B cell (primary cell): ENCODE data around the gene SP100. TPM values are rescaled to one million over a fixed set of nuclear protein-coding genes. Genes with fewer than 3 reads are reported as not detected.
"Not testable (repeated sequence)": the region's sequence is repeated elsewhere in the genome, so short reads cannot be mapped to it uniquely, and the experiment has no call there.

Experiments
- ATAC-seq: fragments of 200-7000 bp; cut with Tn5 transposase; one replicate; pipeline ENCODE4 v1.10.0; 2021; ENCODE audit warnings: low read depth, mild to moderate bottlenecking, moderate number of reproducible peaks, moderate library complexity
- CTCF ChIA-PET: fragments of 350-600 bp; sonication (Branson Sonifier 250); formaldehyde crosslinking; loops from one replicate; lab custom pipeline; 2021; ENCODE audit warnings: antibody characterized with exemption, inconsistent platforms; lab: Charles Lee
- POLR2A ChIA-PET: fragments of 350-600 bp; sonication (Branson Sonifier 250); formaldehyde crosslinking; loops from one replicate; lab custom pipeline; 2021; ENCODE audit warnings: antibody characterized with exemption; lab: Charles Lee
- DNase-seq: peaks from one replicate; pipeline ENCODE4 v3.0.0; 2013
- H2AFZ ChIP-seq: 2 replicates; pipeline ENCODE4 v1.6.1; 2012; ENCODE audit warnings: mild to moderate bottlenecking, low read depth, low read length; ENCODE audit not compliant: insufficient read depth, poor library complexity, severe bottlenecking
- H3K27ac ChIP-seq, 2 donors: 1 replicate in 1 of 2; 2 replicates in 1 of 2; pipeline ENCODE4 v1.5.1; 2012 to 2013; ENCODE audit warnings: low read length in 2 of 2, mild to moderate bottlenecking in 2 of 2, moderate library complexity in 1 of 2
- H3K27me3 ChIP-seq, 4 experiments: fragments of 200-600 bp in 1 of 4; sonication (generic) in 1 of 4; replicated peaks in 1 of 4; 1 replicate in 2 of 4; 2 replicates in 2 of 4; pipeline versions ENCODE4 v1.6.1 to v1.7.0; 2013 to 2016; ENCODE audit warnings: low read length in 3 of 4, mild to moderate bottlenecking in 2 of 4, mixed read lengths in 1 of 4, moderate library complexity in 1 of 4; ENCODE audit not compliant: insufficient read depth in 4 of 4, control insufficient read depth in 3 of 4; ENCODE audit errors: control extremely low read depth in 1 of 4
- H3K36me3 ChIP-seq, 2 experiments: replicated peaks in 1 of 2; 1 replicate in 1 of 2; 2 replicates in 1 of 2; pipeline versions ENCODE4 v1.6.1 to v1.7.1; 2013; ENCODE audit warnings: low read length in 1 of 2; ENCODE audit not compliant: insufficient read depth in 2 of 2, control insufficient read depth in 1 of 2; ENCODE audit errors: control extremely low read depth in 1 of 2, extremely low read depth in 1 of 2
- H3K4me1 ChIP-seq, 2 donors: fragments of 200-600 bp in 1 of 2; sonication (generic) in 1 of 2; 1 replicate in 1 of 2; 2 replicates in 1 of 2; pipeline versions ENCODE4 v1.5.1 to v1.6.1; 2013 to 2017; ENCODE audit warnings: low read length in 2 of 2; ENCODE audit not compliant: control insufficient read depth in 2 of 2, insufficient read depth in 2 of 2
- H3K4me2 ChIP-seq: replicated peaks from 2 replicates; pipeline ENCODE3; 2012; ENCODE audit warnings: mild to moderate bottlenecking, low read depth, low read length; ENCODE audit not compliant: poor library complexity, severe bottlenecking
- H3K4me3 ChIP-seq, 5 experiments: fragments of 200-600 bp in 1 of 5; sonication (generic) in 1 of 5; 1 replicate in 3 of 5; 2 replicates in 2 of 5; pipeline versions ENCODE4 v1.5.1 to v1.7.0; 2011 to 2016; ENCODE audit warnings: low read length in 4 of 5, mild to moderate bottlenecking in 4 of 5, low read depth in 2 of 5, control low read depth in 1 of 5, moderate library complexity in 1 of 5; ENCODE audit not compliant: insufficient read depth in 1 of 5; ENCODE audit errors: control extremely low read depth in 1 of 5, extremely low read depth in 1 of 5
- H3K79me2 ChIP-seq: fragments of 200-600 bp; sonication (generic); one replicate; pipeline ENCODE4 v1.6.0; 2016; ENCODE audit warnings: low read length; ENCODE audit not compliant: control insufficient read depth, insufficient read depth
- H3K9ac ChIP-seq: fragments of 200-600 bp; sonication (generic); 2 replicates; pipeline ENCODE4 v1.6.1; 2017; ENCODE audit warnings: mild to moderate bottlenecking, low read length, moderate library complexity
- H3K9me3 ChIP-seq, 3 donors: one replicate each; pipeline versions ENCODE4 v1.6.1 to v1.7.1; 2013; ENCODE audit warnings: low read length in 2 of 3; ENCODE audit not compliant: control insufficient read depth in 2 of 3, insufficient read depth in 1 of 3; ENCODE audit errors: control extremely low read depth in 1 of 3
- H4K20me1 ChIP-seq: 2 replicates; pipeline ENCODE4 v1.6.0; 2012; ENCODE audit warnings: mild to moderate bottlenecking, low read length; ENCODE audit not compliant: insufficient read depth, control insufficient read depth, poor library complexity, severe bottlenecking
- H3K27ac Mint-ChIP-seq: one replicate; pipeline ENCODE4 v1.8.0; 2021; ENCODE audit warnings: mixed read lengths
- H3K27me3 Mint-ChIP-seq: one replicate; pipeline ENCODE4 v1.8.0; 2021; ENCODE audit warnings: mixed read lengths
- H3K4me1 Mint-ChIP-seq: one replicate; pipeline ENCODE4 v1.8.0; 2021; ENCODE audit warnings: mixed read lengths
- H3K4me3 Mint-ChIP-seq: one replicate; pipeline ENCODE4 v1.8.0; 2021; ENCODE audit warnings: mixed read lengths
- H3K9me3 Mint-ChIP-seq: one replicate; pipeline ENCODE4 v1.8.0; 2022; ENCODE audit warnings: mixed read lengths; ENCODE audit not compliant: insufficient read depth
- EZH2 ChIP-seq: IDR thresholded peaks from 2 replicates; pipeline ENCODE4 v1.6.1; 2012; ENCODE audit warnings: borderline replicate concordance, low read depth, mild to moderate bottlenecking, moderate library complexity, low read length; ENCODE audit not compliant: insufficient read depth, poor library complexity, severe bottlenecking
- WGBS: methylation state at CpG from one replicate; pipeline ENCODE4 v1.1.5; 2013; ENCODE audit warnings: missing lambda C conversion rate; ENCODE audit not compliant: insufficient coverage; 5-methylcytosine and 5-hydroxymethylcytosine counted together
- intact Hi-C: fragments of 100-400 bp; cut with micrococcal nuclease; formaldehyde crosslinking; loops from one replicate; pipeline ENCODE4 v1.10.0; 2022
- polyA plus RNA-seq: library from polyadenylated mRNA; depleted of rRNA; stranded (reverse); fragments of >200 nt; gene quantifications from 2 replicates; pipeline ENCODE4 v1.2.3, GENCODE V29; 2012
- total RNA-seq, 2 donors: library from RNA; stranded (reverse); fragments of 120-200 nt in 1 of 2; gene quantifications; 1 replicate in 1 of 2; 2 replicates in 1 of 2; pipeline versions ENCODE4 v1.2.3 to v1.2.4, GENCODE V29; 2013 to 2022
- TF ChIP-seq, protein P1 (sequence below): fragments of 200-600 bp; IDR thresholded peaks from one replicate; pipeline ENCODE4 v1.8.0; 2022; ENCODE audit warnings: antibody characterized with exemption, mild to moderate bottlenecking

The SP100 gene
- total and polyA plus RNA-seq, 2 donors (not counting 1 experiment from before 2014, with no cell fraction given) = 209 to 554 TPM

DNA sequence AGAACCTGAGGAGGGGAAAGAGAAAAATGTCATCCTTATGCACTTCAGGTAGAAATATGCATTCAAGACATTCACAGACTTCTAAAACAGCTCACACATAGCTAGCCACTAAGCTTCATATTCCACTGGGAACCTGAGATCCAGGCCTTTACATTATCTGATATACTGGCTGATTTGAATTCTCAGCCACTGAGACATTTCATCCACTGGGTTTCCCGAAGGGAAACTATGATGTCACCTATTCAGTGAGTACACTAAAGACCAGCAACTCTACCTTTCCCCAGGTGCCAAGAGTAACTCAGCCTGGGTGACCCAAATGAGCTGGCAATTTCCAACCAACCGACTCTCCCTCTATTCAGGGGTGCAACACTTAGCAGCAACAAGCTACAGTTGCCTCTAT lies 21.7 kb upstream of the SP100 start:
- no peak overlapping the region for H3K27ac Mint-ChIP-seq
- Histone ChIP-seq H3K9me3 (peaks cover 6 to 15% (median 7%) of the 10 kb centered on the region in 3 donors), H2AFZ (no peak overlapping the region), H3K79me2 (peaks cover 7% of the 10 kb centered on the region), H3K9ac (no peak overlapping the region), H3K4me2 (no peak overlapping the region), H3K27me3 (no peaks in the 10 kb centered on the region), H4K20me1 (no peaks in the 10 kb centered on the region), H3K4me1 (no peaks in the 10 kb centered on the region), H3K36me3 (peaks cover 5 to 90% of the 10 kb centered on the region in 2 experiments), H3K27ac (no peak overlapping the region), H3K4me3 (no peak overlapping the region)
- H3K4me1 Mint-ChIP-seq = no peaks in the 10 kb centered on the region
- peaks cover 3% of the 10 kb centered on the region for H3K9me3 Mint-ChIP-seq
- ATAC-seq = no peak
- intact Hi-C loops = no loop called here
- TF ChIP-seq, protein P1, sequence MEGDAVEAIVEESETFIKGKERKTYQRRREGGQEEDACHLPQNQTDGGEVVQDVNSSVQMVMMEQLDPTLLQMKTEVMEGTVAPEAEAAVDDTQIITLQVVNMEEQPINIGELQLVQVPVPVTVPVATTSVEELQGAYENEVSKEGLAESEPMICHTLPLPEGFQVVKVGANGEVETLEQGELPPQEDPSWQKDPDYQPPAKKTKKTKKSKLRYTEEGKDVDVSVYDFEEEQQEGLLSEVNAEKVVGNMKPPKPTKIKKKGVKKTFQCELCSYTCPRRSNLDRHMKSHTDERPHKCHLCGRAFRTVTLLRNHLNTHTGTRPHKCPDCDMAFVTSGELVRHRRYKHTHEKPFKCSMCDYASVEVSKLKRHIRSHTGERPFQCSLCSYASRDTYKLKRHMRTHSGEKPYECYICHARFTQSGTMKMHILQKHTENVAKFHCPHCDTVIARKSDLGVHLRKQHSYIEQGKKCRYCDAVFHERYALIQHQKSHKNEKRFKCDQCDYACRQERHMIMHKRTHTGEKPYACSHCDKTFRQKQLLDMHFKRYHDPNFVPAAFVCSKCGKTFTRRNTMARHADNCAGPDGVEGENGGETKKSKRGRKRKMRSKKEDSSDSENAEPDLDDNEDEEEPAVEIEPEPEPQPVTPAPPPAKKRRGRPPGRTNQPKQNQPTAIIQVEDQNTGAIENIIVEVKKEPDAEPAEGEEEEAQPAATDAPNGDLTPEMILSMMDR = no peak
- TF ChIP-seq EZH2 = no peak
- WGBS = 94% methylated on average over 2 of the region's 2 CpGs
- no peak for DNase-seq
- no peaks in the 10 kb centered on the region for H3K27me3 Mint-ChIP-seq
- H3K4me3 Mint-ChIP-seq = no peak overlapping the region
- CTCF ChIA-PET = no interaction called here
- POLR2A ChIA-PET = no interaction called here

DNA sequence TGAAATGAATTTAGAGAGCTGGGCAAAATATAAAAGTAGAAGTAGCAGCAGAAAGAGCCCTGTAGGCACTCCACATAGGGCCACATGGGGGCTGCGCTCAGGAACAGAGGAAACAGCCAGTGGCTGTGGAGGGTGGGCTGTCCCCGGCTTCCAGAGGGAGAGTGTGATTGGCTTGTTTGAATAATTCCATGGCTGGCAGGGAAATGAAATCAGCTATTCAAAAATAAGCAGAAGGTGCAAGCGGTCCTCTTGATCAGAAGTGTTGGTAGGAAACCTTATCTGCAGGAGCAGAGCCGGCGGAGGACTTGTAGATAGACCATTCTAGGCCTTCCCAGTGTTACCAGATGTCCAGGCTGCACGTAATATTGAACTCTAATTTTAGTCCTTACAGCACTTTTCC lies 17.3 kb upstream of the SP100 start:
- POLR2A ChIA-PET, intact Hi-C loops, ATAC-seq, H3K4me1 Mint-ChIP-seq, H2AFZ ChIP-seq, DNase-seq, H3K4me1 ChIP-seq, H3K27ac ChIP-seq, CTCF ChIA-PET, H3K27me3 ChIP-seq, H3K9ac ChIP-seq, H3K4me3 ChIP-seq, H4K20me1 ChIP-seq, H3K79me2 ChIP-seq, H3K4me2 ChIP-seq, H3K27me3 Mint-ChIP-seq, H3K9me3 Mint-ChIP-seq, H3K4me3 Mint-ChIP-seq: not testable (repeated sequence)
- H3K27ac Mint-ChIP-seq = peak overlapping the region; percentile 41
- H3K36me3 ChIP-seq = peaks cover 5 to 77% of the 10 kb centered on the region in 2 experiments
- peaks cover 6 to 15% (median 7%) of the 10 kb centered on the region in 3 donors for H3K9me3 ChIP-seq
- 98% methylated on average over 5 of the region's 6 CpGs for WGBS
